ENCODE data around the gene IQSEC3.
"Not testable (repeated sequence)": the region's sequence is repeated elsewhere in the genome, so short reads cannot be mapped to it uniquely, and the experiment has no call there.

Gene IQSEC3

GRCh38 chr12:131008-131407 is 64.4 kb downstream of the IQSEC3 start:
- H3K36me3 ChIP-seq (ENCODE audit: insufficient read depth, low read length): no peaks in the 10 kb centered on the region
- no peaks in the 10 kb centered on the region for H3K27me3 ChIP-seq (ENCODE audit: insufficient read depth, low read length)
- no peak overlapping the region for H3K4me3 ChIP-seq (ENCODE audit: low read length)
- WGBS: 88% methylated on average over 12 of the region's 12 CpGs
- H3K9me3 ChIP-seq (ENCODE audit: insufficient read depth, low read depth, low read length): no peaks in the 10 kb centered on the region
- H3K4me1 ChIP-seq (ENCODE audit: insufficient read depth, low read length): no peaks in the 10 kb centered on the region
- H3K27ac ChIP-seq (ENCODE audit: low read depth, low read length): no peak overlapping the region
- H3K9ac ChIP-seq (ENCODE audit: low read depth, low read length): no peak overlapping the region

GRCh38 chr12:131732-132495 is 65.3 kb downstream of the IQSEC3 start:
- Histone ChIP-seq H3K27me3 (ENCODE audit: insufficient read depth, low read length) (no peaks in the 10 kb centered on the region), H3K4me1 (ENCODE audit: insufficient read depth, low read length) (no peaks in the 10 kb centered on the region), H3K4me3 (ENCODE audit: low read length) (no peak overlapping the region), H3K9me3 (ENCODE audit: insufficient read depth, low read depth, low read length) (no peaks in the 10 kb centered on the region), H3K27ac (ENCODE audit: low read depth, low read length) (no peak overlapping the region), H3K9ac (ENCODE audit: low read depth, low read length) (no peak overlapping the region), H3K36me3 (ENCODE audit: insufficient read depth, low read length) (no peaks in the 10 kb centered on the region)
- 90% methylated on average over 12 of the region's 12 CpGs for WGBS

- not testable (repeated sequence) for H3K27me3 ChIP-seq (ENCODE audit: insufficient read depth, low read length); H3K9ac ChIP-seq (ENCODE audit: low read depth, low read length)
- 91% methylated on average over 7 of the region's 7 CpGs for WGBS
Observed at GRCh38 chr12:133616-134232, 67.2 kb downstream of the IQSEC3 start.

GRCh38 chr12:135138-135537 is 68.6 kb downstream of the IQSEC3 start:
- no CpG with 5 or more reads among the region's 2 CpGs for WGBS
- Histone ChIP-seq H3K9me3 (ENCODE audit: insufficient read depth, low read depth, low read length) (no peaks in the 10 kb centered on the region), H3K9ac (ENCODE audit: low read depth, low read length) (no peak overlapping the region), H3K36me3 (ENCODE audit: insufficient read depth, low read length) (no peaks in the 10 kb centered on the region), H3K27ac (ENCODE audit: low read depth, low read length) (no peak overlapping the region), H3K4me1 (ENCODE audit: insufficient read depth, low read length) (peaks cover 15% of the 10 kb centered on the region), H3K27me3 (ENCODE audit: insufficient read depth, low read length) (peaks cover 20% of the 10 kb centered on the region), H3K4me3 (ENCODE audit: low read length) (no peak overlapping the region)

More at GRCh38 chr12:133616-134232, 67.2 kb downstream of the IQSEC3 start:
- H3K4me3 ChIP-seq (ENCODE audit: low read length); H3K27ac ChIP-seq (ENCODE audit: low read depth, low read length); H3K4me1 ChIP-seq (ENCODE audit: insufficient read depth, low read length); H3K36me3 ChIP-seq (ENCODE audit: insufficient read depth, low read length); H3K9me3 ChIP-seq (ENCODE audit: insufficient read depth, low read depth, low read length): not testable (repeated sequence)

- WGBS: 89% methylated on average over 64 of the region's 64 CpGs
- Histone ChIP-seq H3K9me3 (ENCODE audit: insufficient read depth, low read depth, low read length) (no peaks in the 10 kb centered on the region), H3K27me3 (ENCODE audit: insufficient read depth, low read length) (peaks cover 29% of the 10 kb centered on the region), H3K9ac (ENCODE audit: low read depth, low read length) (no peak overlapping the region), H3K36me3 (ENCODE audit: insufficient read depth, low read length) (no peaks in the 10 kb centered on the region), H3K4me3 (ENCODE audit: low read length) (no peak overlapping the region), H3K27ac (ENCODE audit: low read depth, low read length) (no peak overlapping the region), H3K4me1 (ENCODE audit: insufficient read depth, low read length) (peaks cover 29% of the 10 kb centered on the region)
Observed at GRCh38 chr12:138171-138897, 71.8 kb downstream of the IQSEC3 start.

- Histone ChIP-seq H3K9me3 (ENCODE audit: insufficient read depth, low read depth, low read length) (no peaks in the 10 kb centered on the region), H3K4me1 (ENCODE audit: insufficient read depth, low read length) (peaks cover 29% of the 10 kb centered on the region), H3K9ac (ENCODE audit: low read depth, low read length) (0 out of 2 replicates have a peak overlapping the region, but pooled peaks have one; percentile 30), H3K36me3 (ENCODE audit: insufficient read depth, low read length) (no peaks in the 10 kb centered on the region), H3K27me3 (ENCODE audit: insufficient read depth, low read length) (peaks cover 29% of the 10 kb centered on the region), H3K4me3 (ENCODE audit: low read length) (peak overlapping the region; percentile 33), H3K27ac (ENCODE audit: low read depth, low read length) (no peak overlapping the region)
- whole genome bisulfite sequencing: 35% methylated on average over 44 of the region's 49 CpGs
Observed at GRCh38 chr12:138898-139534, 72.4 kb downstream of the IQSEC3 start.

- Histone ChIP-seq H3K9ac (ENCODE audit: low read depth, low read length) (0 out of 2 replicates have a peak overlapping the region, but pooled peaks have one; percentile 30), H3K36me3 (ENCODE audit: insufficient read depth, low read length) (no peaks in the 10 kb centered on the region)
Observed at GRCh38 chr12:139585-139984, 73.0 kb downstream of the IQSEC3 start.

GRCh38 chr12:140162-140561 is 73.6 kb downstream of the IQSEC3 start:
- Histone ChIP-seq H3K9ac (ENCODE audit: low read depth, low read length) (no peak overlapping the region), H3K4me1 (ENCODE audit: insufficient read depth, low read length) (peaks cover 29% of the 10 kb centered on the region), H3K9me3 (ENCODE audit: insufficient read depth, low read depth, low read length) (no peaks in the 10 kb centered on the region), H3K4me3 (ENCODE audit: low read length) (peak overlapping the region; percentile 33; the same call in 1 of the 2 replicates), H3K27me3 (ENCODE audit: insufficient read depth, low read length) (peaks cover 29% of the 10 kb centered on the region), H3K27ac (ENCODE audit: low read depth, low read length) (no peak overlapping the region), H3K36me3 (ENCODE audit: insufficient read depth, low read length) (no peaks in the 10 kb centered on the region)
- 74% methylated on average over 5 of the region's 5 CpGs for whole genome bisulfite sequencing

More at GRCh38 chr12:139585-139984, 73.0 kb downstream of the IQSEC3 start:
- H3K27ac ChIP-seq (ENCODE audit: low read depth, low read length): no peak overlapping the region
- WGBS: 8% methylated on average over 14 of the region's 14 CpGs
- H3K27me3 ChIP-seq (ENCODE audit: insufficient read depth, low read length): peaks cover 29% of the 10 kb centered on the region
- peak overlapping the region; percentile 33 for H3K4me3 ChIP-seq (ENCODE audit: low read length)
- no peaks in the 10 kb centered on the region for H3K9me3 ChIP-seq (ENCODE audit: insufficient read depth, low read depth, low read length)
- H3K4me1 ChIP-seq (ENCODE audit: insufficient read depth, low read length): peaks cover 29% of the 10 kb centered on the region

GRCh38 chr12:143964-144649 is 77.5 kb downstream of the IQSEC3 start:
- Histone ChIP-seq H3K27ac (ENCODE audit: low read depth, low read length) (no peak overlapping the region), H3K4me3 (ENCODE audit: low read length) (no peak overlapping the region), H3K27me3 (ENCODE audit: insufficient read depth, low read length) (peaks cover 19% of the 10 kb centered on the region), H3K36me3 (ENCODE audit: insufficient read depth, low read length) (no peaks in the 10 kb centered on the region), H3K4me1 (ENCODE audit: insufficient read depth, low read length) (peaks cover 25% of the 10 kb centered on the region), H3K9me3 (ENCODE audit: insufficient read depth, low read depth, low read length) (no peaks in the 10 kb centered on the region), H3K9ac (ENCODE audit: low read depth, low read length) (no peak overlapping the region)
- WGBS: 68% methylated on average over 19 of the region's 19 CpGs

- Histone ChIP-seq H3K27ac (ENCODE audit: low read depth, low read length) (no peak overlapping the region), H3K4me1 (ENCODE audit: insufficient read depth, low read length) (peaks cover 19% of the 10 kb centered on the region), H3K9me3 (ENCODE audit: insufficient read depth, low read depth, low read length) (no peaks in the 10 kb centered on the region), H3K36me3 (ENCODE audit: insufficient read depth, low read length) (no peaks in the 10 kb centered on the region), H3K27me3 (ENCODE audit: insufficient read depth, low read length) (peaks cover 13% of the 10 kb centered on the region), H3K4me3 (ENCODE audit: low read length) (no peak overlapping the region), H3K9ac (ENCODE audit: low read depth, low read length) (no peak overlapping the region)
- 92% methylated on average over 5 of the region's 5 CpGs for WGBS
Observed at GRCh38 chr12:144650-145284, 78.2 kb downstream of the IQSEC3 start.

All from HUES64 (cell line).